Cardiac septum (tissue), 1 donor: ENCODE data around the gene P2RY6. TPM values are rescaled to one million over a fixed set of nuclear protein-coding genes. Genes with fewer than 3 reads are reported as not detected.

Experiments used
- DNase-seq: peaks from one replicate; pipeline ENCODE4 v3.0.0-alpha.2; 2020; ENCODE audit warnings: low spot score
- intact Hi-C: fragments of 100-400 bp; cut with DNase I; formaldehyde crosslinking; loops from one replicate; pipeline ENCODE4 v1.14.0; 2022
- total RNA-seq: library from RNA; stranded (reverse); fragmentation: NEBNext Ultra II Directional; extraction: Animal tissue kit (Norgen Biotek cat#: 25700); gene quantifications from one replicate; pipeline ENCODE4 v1.2.1, GENCODE V29; 2021
- donor health status: DM: no; HTN: no; CAD: no.

P2RY6 gene
- total RNA-seq, 1 donor from 2014 or later: 6.9 TPM

- DNase-seq: no peak
- intact Hi-C loops: loop anchor here (5.0 kb wide), 1 partner anchor 459 kb away; no protein-coding TSS in a partner anchor
Observed at GRCh38 chr11:73291196-73291595, 19.1 kb downstream of the P2RY6 start.

- DNase-seq: no peak
Observed at GRCh38 chr11:73291781-73292524, 19.8 kb downstream of the P2RY6 start.

GRCh38 chr11:73292525-73292894 is 20.4 kb downstream of the P2RY6 start:
- intact Hi-C loops: loop anchor here (5.0 kb wide), 1 partner anchor 460 kb away; no protein-coding TSS in a partner anchor
- DNase-seq: no peak

More at GRCh38 chr11:73291781-73292524, 19.8 kb downstream of the P2RY6 start:
- intact Hi-C loops: loop anchor here (5.0 kb wide), 1 partner anchor 460 kb away; no protein-coding TSS in a partner anchor

- DNase-seq: no peak
- intact Hi-C loops: loop anchor here (5.0 kb wide), 1 partner anchor 461 kb away; no protein-coding TSS in a partner anchor
Observed at GRCh38 chr11:73293356-73293936, 21.3 kb downstream of the P2RY6 start.

- DNase-seq: no peak
- intact Hi-C loops: loop anchor here (5.0 kb wide), 2 partner anchors 43 to 462 kb away; no protein-coding TSS in a partner anchor
Observed at GRCh38 chr11:73294604-73295003, 22.5 kb downstream of the P2RY6 start.

GRCh38 chr11:73295241-73295995 is 23.3 kb downstream of the P2RY6 start:
- peak; percentile 88 for DNase-seq
- intact Hi-C loops: loop anchor here (5.0 kb wide), 1 partner anchor 42 kb away; no protein-coding TSS in a partner anchor

GRCh38 chr11:73295996-73296318 is 23.8 kb downstream of the P2RY6 start:
- intact Hi-C loops: loop anchor here (5.0 kb wide), 1 partner anchor 41 kb away; no protein-coding TSS in a partner anchor
- DNase-seq: no peak

- intact Hi-C loops: loop anchor here (5.0 kb wide), 1 partner anchor 41 kb away; no protein-coding TSS in a partner anchor
- DNase-seq: no peak
Observed at GRCh38 chr11:73296501-73297230, 24.5 kb downstream of the P2RY6 start.

GRCh38 chr11:73297231-73297590 is 25.1 kb downstream of the P2RY6 start:
- DNase-seq: no peak
- intact Hi-C loops: loop anchor here (5.0 kb wide), 1 partner anchor 40 kb away; no protein-coding TSS in a partner anchor

- DNase-seq: no peak
Observed at GRCh38 chr11:73297702-73298101, 25.6 kb downstream of the P2RY6 start.

GRCh38 chr11:73298233-73298632 is 26.1 kb downstream of the P2RY6 start:
- no peak for DNase-seq
- intact Hi-C loops: loop anchor here (5.0 kb wide), 1 partner anchor 39 kb away; no protein-coding TSS in a partner anchor

More at GRCh38 chr11:73297702-73298101, 25.6 kb downstream of the P2RY6 start:
- intact Hi-C loops: loop anchor here (5.0 kb wide), 1 partner anchor 40 kb away; no protein-coding TSS in a partner anchor

GRCh38 chr11:73299751-73300150 is 27.6 kb downstream of the P2RY6 start:
- intact Hi-C loops: loop anchor here (5.0 kb wide), 1 partner anchor 38 kb away; no protein-coding TSS in a partner anchor
- no peak for DNase-seq

- no peak for DNase-seq
- intact Hi-C loops: loop anchor here (2.0 kb wide), 1 partner anchor 87 kb away; no protein-coding TSS in a partner anchor
Observed at GRCh38 chr11:73306069-73306841, 34.1 kb downstream of the P2RY6 start.

GRCh38 chr11:73306977-73307322 is 34.8 kb downstream of the P2RY6 start:
- no peak for DNase-seq
- intact Hi-C loops: loop anchor here (1.0 to 2.0 kb wide), 2 partner anchors 28 to 86 kb away; no protein-coding TSS in a partner anchor

GRCh38 chr11:73307323-73308002 is 35.3 kb downstream of the P2RY6 start:
- intact Hi-C loops: loop anchor here (1.0 to 2.0 kb wide), 2 partner anchors 28 to 85 kb away; no protein-coding TSS in a partner anchor
- peak; percentile 98 for DNase-seq

- peak; percentile 89 for DNase-seq
- intact Hi-C loops: no loop called here
Observed at GRCh38 chr11:73308003-73308960, 36.1 kb downstream of the P2RY6 start, which contains the start of gene ARHGEF17. Gene ARHGEF17 (plus strand): TSS chr11:73308276. CDS start chr11:73308639, 363 bp downstream.
